GM21447 (cell line): Measurements from ENCODE around the gene IRF2.
"Not testable (repeated sequence)": the region's sequence is repeated elsewhere in the genome, so short reads cannot be mapped to it uniquely, and the experiment has no call there.

Experiments
- ATAC-seq: cut with Tn5 transposase; IDR thresholded peaks from one replicate; pipeline ENCODE4 v1.9.1; 2021; ENCODE audit not compliant: unreplicated experiment

Gene IRF2

GRCh38 chr4:184392748-184393559, 81.4 kb downstream of the IRF2 start:
- ATAC-seq, result no peak

- no peak for ATAC-seq
Observed at GRCh38 chr4:184392316-184392715, 82.0 kb downstream of the IRF2 start.

- no peak for ATAC-seq
Observed at GRCh38 chr4:184389978-184390900, 84.1 kb downstream of the IRF2 start.

GRCh38 chr4:184388106-184388505, 86.2 kb downstream of the IRF2 start:
- no peak for ATAC-seq

GRCh38 chr4:184387351-184387750, 87.0 kb downstream of the IRF2 start:
- ATAC-seq, result no peak

GRCh38 chr4:184386271-184386781, 88.0 kb downstream of the IRF2 start:
- ATAC-seq, result no peak

- ATAC-seq, result no peak
Observed at GRCh38 chr4:184385705-184386141, 88.6 kb downstream of the IRF2 start.

GRCh38 chr4:184384810-184385557, 89.4 kb downstream of the IRF2 start:
- ATAC-seq, result peak; percentile 27

- ATAC-seq, result peak; percentile 83
Observed at GRCh38 chr4:184384056-184384809, 90.1 kb downstream of the IRF2 start.

GRCh38 chr4:184383497-184384055, 90.8 kb downstream of the IRF2 start:
- ATAC-seq, result no peak

- ATAC-seq, result peak; percentile 21
Observed at GRCh38 chr4:184382189-184382846, 92.0 kb downstream of the IRF2 start.

GRCh38 chr4:184380707-184381106, 93.6 kb downstream of the IRF2 start:
- no peak for ATAC-seq

- not testable (repeated sequence) for ATAC-seq
Observed at GRCh38 chr4:184380214-184380613, 94.1 kb downstream of the IRF2 start.

GRCh38 chr4:184376923-184377322, 97.4 kb downstream of the IRF2 start:
- no peak for ATAC-seq

- no peak for ATAC-seq
Observed at GRCh38 chr4:184376126-184376838, 98.1 kb downstream of the IRF2 start.

GRCh38 chr4:184375623-184376022, 98.7 kb downstream of the IRF2 start:
- not testable (repeated sequence) for ATAC-seq

GRCh38 chr4:184375027-184375426, 99.3 kb downstream of the IRF2 start:
- no peak for ATAC-seq

GRCh38 chr4:184373886-184374405, 100.4 kb downstream of the IRF2 start:
- ATAC-seq, result no peak
